NCI-H345 treated with DMSO at 0.1 percent for 48 hours (cell line): ENCODE results near the gene MYBPH.

ENCODE experiments used
- DNase-seq: peaks from one replicate; lab custom pipeline; 2025; ENCODE audit not compliant: unreplicated experiment; lab: John Stamatoyannopoulos, UW

The MYBPH gene

DNA sequence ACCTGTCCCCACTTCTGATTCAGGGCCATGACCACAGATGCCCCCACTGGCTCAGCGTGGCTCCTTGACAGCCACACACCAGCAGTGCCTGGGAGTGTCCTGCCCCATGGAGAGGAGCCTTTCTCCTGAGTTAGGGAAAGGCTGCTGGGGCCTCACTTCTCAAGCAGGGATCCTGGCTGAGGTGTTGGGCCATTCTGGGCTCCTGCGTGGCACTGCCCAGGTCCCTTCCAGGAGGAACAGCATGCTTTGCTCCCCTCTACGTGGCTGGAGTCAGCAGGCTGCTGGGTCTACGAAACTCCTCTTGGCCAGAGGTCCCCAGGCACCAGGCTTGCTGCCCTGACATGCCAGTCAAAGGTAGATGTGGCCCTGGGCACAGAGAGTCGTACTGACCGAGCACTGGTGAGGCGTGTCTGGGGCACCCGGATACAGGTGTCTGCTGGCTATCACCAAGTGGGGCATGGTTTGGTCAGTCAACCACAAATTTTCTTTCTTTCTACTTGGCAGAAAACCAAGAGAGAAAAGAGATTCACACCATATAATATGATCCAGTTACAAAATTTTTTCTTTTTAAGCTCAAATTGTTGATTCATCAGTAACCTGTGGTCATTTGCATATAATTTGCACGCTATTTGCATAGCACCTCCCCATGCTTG is 44.0 kb downstream of the MYBPH start:
- no peak for DNase-seq

GRCh38 chr1:203130358-203130985 is 45.2 kb downstream of the MYBPH start:
- no peak for DNase-seq

DNA sequence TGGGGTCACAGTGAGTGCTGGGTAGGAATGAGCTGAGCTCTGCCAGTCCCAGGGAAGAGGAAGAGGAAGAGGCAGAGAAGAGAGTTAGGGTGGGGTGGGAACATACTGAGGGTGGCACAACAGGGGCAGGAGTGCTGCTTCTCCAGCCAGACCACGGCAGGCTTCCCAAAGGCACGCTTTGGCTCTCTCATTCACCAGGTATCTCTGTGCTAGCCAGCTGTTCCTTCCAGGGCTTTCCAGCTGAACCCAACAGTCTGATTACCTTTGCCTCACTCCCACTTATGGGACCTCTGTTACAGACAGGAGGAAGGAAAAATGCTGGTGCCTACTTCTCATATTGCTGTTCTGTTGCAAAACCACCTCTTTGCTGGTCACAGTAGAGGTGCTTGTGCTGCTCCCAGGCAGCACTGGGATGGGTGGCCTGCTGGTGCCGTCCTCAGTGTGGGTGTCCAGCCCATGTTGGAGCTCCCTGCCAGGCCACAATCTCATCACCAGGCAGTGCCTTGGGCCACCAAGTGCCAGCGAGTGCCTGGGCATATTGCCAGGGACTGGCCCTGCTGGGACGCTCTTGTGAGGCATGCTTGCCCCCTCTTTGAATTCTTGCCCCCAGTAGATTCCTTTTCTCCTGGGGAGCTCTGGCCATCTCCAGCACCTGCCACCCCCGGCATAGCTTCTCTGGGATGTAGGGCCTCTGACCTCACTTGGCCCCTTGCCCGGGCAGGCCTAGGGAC is 46.0 kb downstream of the MYBPH start:
- DNase-seq: no peak

DNA sequence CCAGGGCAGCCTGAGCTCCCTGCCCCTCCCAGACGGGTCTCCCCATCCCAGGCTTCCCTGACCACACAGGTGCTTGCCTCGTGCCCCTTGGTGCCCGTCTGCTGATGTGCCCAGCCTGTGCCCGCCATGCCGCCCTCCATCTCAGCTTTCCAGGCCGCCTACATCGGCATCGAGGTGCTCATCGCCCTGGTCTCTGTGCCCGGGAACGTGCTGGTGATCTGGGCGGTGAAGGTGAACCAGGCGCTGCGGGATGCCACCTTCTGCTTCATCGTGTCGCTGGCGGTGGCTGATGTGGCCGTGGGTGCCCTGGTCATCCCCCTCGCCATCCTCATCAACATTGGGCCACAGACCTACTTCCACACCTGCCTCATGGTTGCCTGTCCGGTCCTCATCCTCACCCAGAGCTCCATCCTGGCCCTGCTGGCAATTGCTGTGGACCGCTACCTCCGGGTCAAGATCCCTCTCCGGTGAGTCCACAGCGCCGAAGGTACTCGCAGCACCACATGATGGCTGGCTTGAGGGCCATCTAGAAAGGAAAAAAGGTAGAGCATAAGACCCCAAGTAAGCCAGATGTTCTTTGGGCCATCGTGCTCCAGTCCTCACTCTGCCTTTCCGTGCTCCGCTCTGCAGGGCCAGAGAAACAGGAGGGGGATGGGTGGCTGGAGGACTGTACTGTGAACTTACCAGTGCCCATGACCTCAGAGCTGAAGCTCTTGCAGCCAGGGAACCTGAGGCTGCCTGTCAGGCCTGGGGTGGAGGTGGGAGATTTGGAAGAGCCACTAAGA is 46.7 kb downstream of the MYBPH start:
- DNase-seq: no peak

GRCh38 chr1:203128431-203128715 is 47.3 kb downstream of the MYBPH start:
- no peak for DNase-seq

GRCh38 chr1:203127666-203128430 is 47.8 kb downstream of the MYBPH start, which contains the start of gene ADORA1:
TSS of gene ADORA1 (plus strand) at chr1:203127726. CDS start at chr1:203128842, 1,116 bp downstream.
- DNase-seq: peak; percentile 21

GRCh38 chr1:203126866-203127665 is 48.6 kb downstream of the MYBPH start:
- DNase-seq: no peak

DNA sequence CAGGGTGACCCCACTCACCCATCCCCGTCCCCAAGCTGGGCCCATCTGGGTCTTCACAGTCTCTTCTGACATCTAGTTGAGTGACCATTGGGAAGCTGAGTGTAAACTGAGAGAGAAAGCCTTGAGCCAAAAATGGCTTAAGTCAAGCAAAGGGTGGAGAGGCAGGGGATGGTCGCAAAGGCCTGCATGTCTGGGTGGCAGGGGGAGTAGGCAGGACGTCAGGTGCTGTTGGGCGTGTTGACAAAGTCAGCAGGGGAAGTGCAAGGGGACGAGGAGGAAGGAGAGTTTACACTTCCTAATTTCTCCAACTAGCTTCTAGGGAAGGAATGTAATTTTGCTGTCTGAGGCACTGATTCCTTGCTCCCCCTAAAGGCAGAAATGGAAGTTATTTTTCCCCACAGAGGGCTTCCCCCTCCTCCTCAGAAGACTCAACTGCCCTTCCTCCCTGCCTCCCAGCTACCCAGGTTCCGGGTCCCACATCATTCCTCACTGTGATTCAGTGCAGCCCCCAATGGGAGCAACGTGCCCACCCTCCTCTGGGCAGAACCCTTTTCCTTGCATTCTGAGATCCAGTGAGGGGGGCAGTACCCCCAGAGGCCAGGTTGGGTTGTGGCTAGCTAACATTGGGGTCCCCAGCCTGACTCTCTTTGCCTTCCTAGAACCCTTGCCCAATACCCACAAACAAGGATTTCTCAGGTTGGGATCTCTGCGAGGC is 49.3 kb downstream of the MYBPH start:
- DNase-seq: no peak

DNA sequence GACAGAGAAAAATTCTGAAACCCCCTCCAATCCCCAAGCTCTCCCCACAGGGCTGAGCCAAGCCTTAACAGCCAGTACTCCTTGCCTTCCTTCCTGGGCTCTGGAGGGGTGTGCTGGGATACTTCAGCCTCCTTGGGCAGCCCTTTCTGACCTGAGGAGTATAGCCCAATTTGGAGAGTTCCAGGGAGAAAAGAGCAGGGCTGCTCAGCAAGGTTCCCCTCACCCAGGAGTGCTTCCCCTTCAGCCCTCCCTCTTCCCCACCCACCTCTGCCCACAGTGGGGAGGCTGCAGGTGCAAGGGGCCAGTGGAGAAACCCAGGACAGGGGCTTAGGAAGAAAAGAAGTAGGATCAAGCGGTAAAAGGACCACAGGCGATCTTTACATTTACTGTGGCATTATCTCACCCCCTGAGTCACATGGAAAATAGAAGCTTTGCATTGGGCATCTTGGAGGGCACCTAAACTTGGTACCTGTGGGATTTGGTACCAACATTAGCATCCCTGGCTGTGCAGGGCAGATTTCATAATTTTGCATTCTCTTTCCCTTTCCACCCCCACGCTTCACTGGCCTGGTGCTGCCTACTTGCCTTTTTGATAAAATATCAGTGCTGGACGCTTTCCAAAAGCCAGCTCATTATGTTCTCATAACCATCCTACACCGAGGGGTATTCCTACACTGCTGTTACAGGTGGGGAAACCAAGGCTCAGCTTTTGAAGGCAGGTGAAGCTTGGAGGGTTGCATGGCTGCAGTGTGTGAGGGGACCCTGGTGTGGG is 50.9 kb downstream of the MYBPH start:
- DNase-seq: no peak

DNA sequence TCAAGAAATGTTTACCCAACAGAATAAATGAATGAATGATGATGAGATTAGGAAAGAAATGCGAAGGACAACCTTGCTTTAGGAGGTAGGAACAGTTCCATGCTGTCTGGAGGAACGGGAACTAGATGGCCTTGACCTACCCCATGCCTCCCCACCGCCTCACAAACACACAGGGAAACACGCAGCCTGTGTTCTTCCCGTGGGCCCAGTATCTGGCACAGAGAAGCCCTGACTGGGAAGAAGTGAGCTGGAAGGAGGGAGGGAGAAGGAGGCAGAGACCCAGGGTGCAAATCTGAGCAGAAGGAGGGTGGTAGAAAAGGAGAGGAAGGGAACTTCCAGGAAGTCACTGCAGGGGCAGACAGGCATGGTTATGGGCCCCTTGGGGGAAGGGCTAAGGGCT is 51.6 kb downstream of the MYBPH start:
- no peak for DNase-seq

DNA sequence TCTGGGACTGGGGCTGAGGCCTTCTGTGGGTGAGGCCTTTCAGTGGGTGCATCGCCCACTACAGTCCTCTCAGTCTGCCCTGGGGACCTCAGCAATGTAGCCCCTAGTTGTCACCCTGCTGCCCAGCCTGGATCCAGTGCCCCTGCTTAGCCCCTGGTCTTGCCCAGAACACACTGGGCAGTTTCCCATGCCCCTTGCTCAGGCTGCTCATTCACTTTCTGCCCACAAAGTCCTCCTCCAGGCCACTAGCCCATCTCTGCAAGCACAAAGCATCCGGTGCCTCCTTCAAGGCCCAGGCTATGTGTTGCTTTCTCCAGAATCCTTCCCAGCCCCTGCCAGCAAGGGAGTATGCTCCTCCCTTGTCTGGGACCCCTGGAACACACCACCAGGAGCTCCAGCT is 53.5 kb downstream of the MYBPH start:
- DNase-seq: no peak

GRCh38 chr1:203121186-203122015 is 54.2 kb downstream of the MYBPH start:
- DNase-seq: no peak

DNA sequence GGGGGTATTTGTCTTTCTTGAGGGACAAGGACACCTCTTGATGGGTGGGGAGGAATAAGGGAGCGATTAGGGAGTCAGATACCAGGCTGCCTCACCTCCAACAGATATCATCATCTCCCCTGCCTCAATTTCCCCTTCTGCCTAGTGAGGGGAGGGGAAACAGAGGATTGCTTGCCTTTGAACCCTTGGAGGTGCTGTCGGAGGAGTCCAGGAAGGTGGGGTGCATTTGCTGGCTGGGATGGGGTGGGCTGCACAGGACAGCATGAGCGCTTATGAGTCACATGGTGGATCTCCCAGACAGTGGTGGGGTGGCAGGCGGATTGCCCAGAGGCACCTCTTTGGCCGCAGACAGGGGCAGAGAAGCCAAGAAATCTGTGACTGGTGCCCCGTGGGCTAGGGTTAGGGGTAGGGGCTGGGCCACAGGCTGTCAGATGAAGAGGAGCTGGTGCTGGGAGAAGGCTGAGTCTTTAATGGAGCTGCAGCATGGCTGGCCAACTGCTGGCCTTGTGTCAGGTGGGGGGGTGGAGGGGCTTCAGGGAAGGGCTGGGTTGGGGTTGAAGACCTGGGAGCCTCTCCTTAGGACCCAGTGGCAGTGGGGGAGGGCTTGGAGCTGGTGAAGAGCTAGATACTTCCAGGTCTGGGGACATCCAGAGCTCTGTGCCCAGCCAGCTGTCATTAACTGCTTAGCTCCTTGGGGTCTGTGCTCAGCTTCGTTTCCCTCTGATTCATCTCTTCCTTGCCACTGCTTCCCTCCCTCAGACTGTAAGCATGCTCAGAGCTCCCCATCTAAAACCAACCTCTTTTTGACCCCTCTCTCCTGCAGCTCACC is 55.1 kb downstream of the MYBPH start:
- no peak for DNase-seq
